Bronchial epithelial cell (primary cell): ENCODE data around the gene ETFRF1. TPM values are rescaled to one million over a fixed set of nuclear protein-coding genes. Genes with fewer than 3 reads are reported as not detected.

ENCODE experiments used
- DNase-seq: peaks from one replicate; pipeline ENCODE4 v3.0.0-alpha.2; 2010; ENCODE audit warnings: low read depth
- FAIRE-seq: peaks from 2 replicates; lab custom pipeline; 2011; peaks lifted over from hg19 to GRCh38; lab: Jason Lieb, UNC
- H3K27me3 ChIP-seq: 2 replicates; pipeline ENCODE4 v1.5.1; 2011; ENCODE audit warnings: low read length; ENCODE audit not compliant: control insufficient read depth, insufficient read depth
- H3K36me3 ChIP-seq: 2 replicates; pipeline ENCODE4 v1.5.1; 2011; ENCODE audit warnings: low read length; ENCODE audit not compliant: control insufficient read depth, insufficient read depth
- H3K4me3 ChIP-seq: 2 replicates; pipeline ENCODE4 v1.5.1; 2011; ENCODE audit warnings: mild to moderate bottlenecking, low read depth, low read length, control low read depth
- CTCF ChIP-seq: IDR thresholded peaks from 2 replicates; pipeline ENCODE4 v1.5.1; 2011; ENCODE audit warnings: mild to moderate bottlenecking, moderate library complexity, low read length, control low read depth, inconsistent platforms; ENCODE audit not compliant: insufficient read depth, severe bottlenecking
- total RNA-seq: library from RNA; depleted of rRNA; stranded (reverse); fragments of >200 nt; gene quantifications from 2 replicates; pipeline ENCODE4 v1.2.1, GENCODE V29; 2014

ETFRF1 gene
- total RNA-seq, 1 donor from 2014 or later, result 7.9 TPM

GRCh38 chr12:25186788-25187402 lies 8.1 kb upstream of the ETFRF1 start:
- no peaks in the 10 kb centered on the region for H3K36me3 ChIP-seq
- H3K4me3 ChIP-seq, result no peak overlapping the region
- no peaks in the 10 kb centered on the region for H3K27me3 ChIP-seq
- no peak for DNase-seq
- no peak for TF ChIP-seq CTCF
- no peak for FAIRE-seq

DNA sequence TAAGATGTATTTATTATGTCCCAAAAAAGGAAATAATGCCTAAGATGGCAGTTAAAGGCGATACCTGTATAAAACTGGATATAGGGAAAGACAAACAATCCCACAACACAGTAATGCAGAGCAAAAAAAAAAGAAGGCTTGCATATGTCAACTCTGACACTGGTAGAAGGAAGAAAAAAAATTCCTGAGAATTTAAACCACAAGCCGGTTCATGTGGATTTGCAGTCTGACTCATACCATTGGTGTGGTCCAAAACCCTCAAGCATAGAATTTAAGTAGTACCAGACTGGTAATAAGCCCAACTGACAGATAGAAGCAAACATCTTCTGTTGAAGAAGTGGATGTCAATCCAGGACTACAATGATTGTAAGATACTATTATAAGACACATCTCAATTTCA lies 7.3 kb upstream of the ETFRF1 start:
- DNase-seq, result peak; percentile 81
- no peak for FAIRE-seq
- no peaks in the 10 kb centered on the region for H3K27me3 ChIP-seq
- no peaks in the 10 kb centered on the region for H3K36me3 ChIP-seq
- no peak for TF ChIP-seq CTCF
- no peak overlapping the region for H3K4me3 ChIP-seq

DNA sequence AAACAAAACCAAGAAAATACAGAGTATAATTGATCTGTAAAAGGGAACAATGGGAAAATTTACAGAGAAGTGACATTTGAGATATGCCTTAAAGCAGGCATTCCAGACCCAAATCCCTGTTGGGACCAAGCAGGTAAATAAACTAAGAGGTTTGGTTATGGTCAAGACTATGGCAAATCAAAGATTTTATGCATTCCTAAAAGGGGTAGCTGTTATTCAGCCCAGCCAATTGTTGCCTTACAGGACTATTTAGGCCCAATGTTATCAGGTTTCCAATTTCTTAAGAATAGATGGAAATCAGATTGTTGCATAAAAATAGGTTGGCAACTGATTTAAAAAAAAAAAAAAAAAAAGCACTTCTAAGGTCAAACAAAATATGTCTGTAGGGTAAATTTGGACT lies 5.4 kb upstream of the ETFRF1 start:
- DNase-seq (no peak), FAIRE-seq (no peak)
- no peak for TF ChIP-seq CTCF
- H3K4me3 ChIP-seq, result no peak overlapping the region
- no peaks in the 10 kb centered on the region for H3K27me3 ChIP-seq
- H3K36me3 ChIP-seq, result no peaks in the 10 kb centered on the region

- no peak for FAIRE-seq
- no peak overlapping the region for H3K4me3 ChIP-seq
Measured at GRCh38 chr12:25190793-25191192, 4.2 kb upstream of the ETFRF1 start.

DNA sequence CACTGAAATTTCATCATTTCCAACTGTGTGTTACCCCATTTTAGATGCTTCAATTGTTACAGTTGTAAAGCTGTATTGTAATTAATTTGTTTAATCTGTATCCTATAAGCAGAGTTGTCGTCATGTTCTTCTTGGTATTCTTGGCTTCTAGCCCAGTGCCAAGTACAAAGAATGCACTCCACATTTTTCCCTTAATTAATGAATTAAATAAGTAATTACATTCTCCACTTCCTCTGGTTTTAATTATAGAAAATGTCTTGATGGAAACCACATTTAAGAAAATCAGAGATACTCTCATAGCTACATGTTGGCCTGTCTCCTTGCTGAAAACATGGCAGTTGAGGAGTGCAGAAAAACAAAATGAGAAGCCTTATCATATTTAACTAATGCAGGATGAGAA lies 823 bp upstream of the ETFRF1 start:
- DNase-seq (no peak), FAIRE-seq (no peak)
- no peak for TF ChIP-seq CTCF
- no peak overlapping the region for H3K4me3 ChIP-seq
- H3K27me3 ChIP-seq, result no peaks in the 10 kb centered on the region
- H3K36me3 ChIP-seq, result no peaks in the 10 kb centered on the region

More at GRCh38 chr12:25190793-25191192, 4.2 kb upstream of the ETFRF1 start:
- Histone ChIP-seq H3K36me3 (no peaks in the 10 kb centered on the region), H3K27me3 (no peaks in the 10 kb centered on the region)
- no peak for TF ChIP-seq CTCF
- DNase-seq, result no peak

DNA sequence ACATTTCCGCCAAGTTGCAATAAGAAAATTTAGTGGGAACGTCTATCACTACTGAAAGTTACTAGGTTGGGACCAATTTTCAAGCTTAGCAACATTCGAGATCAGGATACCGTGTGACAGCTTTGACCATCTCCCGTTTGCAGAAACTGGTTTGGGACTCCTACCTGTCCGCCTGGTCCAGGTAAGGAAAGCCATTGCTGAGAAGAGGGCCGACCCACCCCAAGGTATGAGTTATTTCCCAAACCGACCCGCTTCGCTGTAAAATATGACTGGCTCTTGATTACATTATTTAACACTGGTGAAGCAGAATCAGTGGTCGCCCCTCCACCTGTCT lies 348 bp upstream of the ETFRF1 start:
- FAIRE-seq (no peak), DNase-seq (no peak)
- no peak for TF ChIP-seq CTCF
- H3K27me3 ChIP-seq, result no peaks in the 10 kb centered on the region
- no peaks in the 10 kb centered on the region for H3K36me3 ChIP-seq
- H3K4me3 ChIP-seq, result peak overlapping the region; percentile 92
